A673 (cell line): ENCODE measurements around the gene DRD4. TPM values are rescaled to one million over a fixed set of nuclear protein-coding genes. Genes with fewer than 3 reads are reported as not detected.

Experiments used
- BruUV-seq: library from RNA; stranded (reverse); fragments of 400-500 nt; replicated peaks from 2 replicates; lab custom pipeline; 2021; lab: Mats Ljungman, UMichigan
- CTCF ChIA-PET: fragments of 300-600 bp; sonication (Branson Sonifier 250); formaldehyde crosslinking; loops from one replicate; lab custom pipeline; 2022; ENCODE audit warnings: antibody characterized with exemption; lab: Charles Lee
- POLR2A ChIA-PET: fragments of 300-600 bp; sonication (Branson Sonifier 250); formaldehyde crosslinking; loops from one replicate; lab custom pipeline; 2022; ENCODE audit warnings: antibody characterized with exemption; ENCODE audit not compliant: low non-redundant PET; lab: Charles Lee
- DNase-seq: peaks from one replicate; pipeline ENCODE4 v3.0.0-alpha.2; 2015; ENCODE audit warnings: low spot score
- H3K27ac ChIP-seq: fragments of 200-600 bp; sonication (generic); 2 replicates; pipeline ENCODE4 v1.5.1; 2016; ENCODE audit warnings: mixed run types, low read depth, mild to moderate bottlenecking, mixed read lengths, antibody characterized with exemption, low read length; ENCODE audit not compliant: poor library complexity, severe bottlenecking
- H3K27me3 ChIP-seq: fragments of 200-600 bp; sonication (generic); replicated peaks from 2 replicates; pipeline ENCODE4 v1.6.1; 2017; ENCODE audit warnings: mixed run types, low read depth, mild to moderate bottlenecking, mixed read lengths, antibody characterized with exemption, low read length; ENCODE audit not compliant: insufficient read depth, poor library complexity
- H3K36me3 ChIP-seq: fragments of 200-600 bp; sonication (generic); 2 replicates; pipeline ENCODE4 v1.6.1; 2016; ENCODE audit warnings: mixed run types, mild to moderate bottlenecking, mixed read lengths, antibody characterized with exemption, low read length; ENCODE audit not compliant: insufficient read depth, poor library complexity, severe bottlenecking
- H3K4me1 ChIP-seq: fragments of 200-600 bp; sonication (generic); 2 replicates; pipeline ENCODE4 v1.6.1; 2017; ENCODE audit warnings: mixed run types, mild to moderate bottlenecking, mixed read lengths, antibody characterized with exemption, low read length; ENCODE audit not compliant: insufficient read depth, poor library complexity, severe bottlenecking
- H3K4me3 ChIP-seq: fragments of 200-600 bp; sonication (generic); 2 replicates; pipeline ENCODE4 v1.5.1; 2016; ENCODE audit warnings: low read depth, mixed run types, mild to moderate bottlenecking, mixed read lengths, low read length; ENCODE audit not compliant: poor library complexity, severe bottlenecking
- H3K9me3 ChIP-seq: fragments of 200-600 bp; sonication (generic); 2 replicates; pipeline ENCODE4 v1.6.1; 2016; ENCODE audit warnings: mixed run types, low read depth, mild to moderate bottlenecking, mixed read lengths, antibody characterized with exemption, low read length; ENCODE audit not compliant: poor library complexity, severe bottlenecking
- CTCF ChIP-seq: fragments of 300-800, 200-600 bp; sonication (generic); conservative IDR thresholded peaks from 2 replicates; pipeline ENCODE4 v1.5.1; 2017; ENCODE audit warnings: low read depth, mild to moderate bottlenecking, antibody characterized with exemption, low read length, moderate library complexity, mixed read lengths
- EZH2 ChIP-seq: fragments of 200-600 bp; sonication (generic); IDR thresholded peaks from 2 replicates; pipeline ENCODE4 v1.6.1; 2017; ENCODE audit warnings: borderline replicate concordance, low read depth, mild to moderate bottlenecking, mixed read lengths, antibody characterized with exemption, low read length; ENCODE audit not compliant: poor library complexity, severe bottlenecking
- intact Hi-C: fragments of 100-400 bp; cut with micrococcal nuclease; formaldehyde crosslinking; loops from one replicate; pipeline ENCODE4 v1.10.0; 2022; ENCODE audit not compliant: unreplicated experiment
- total RNA-seq: library from RNA; stranded (reverse); gene quantifications from 2 replicates; pipeline ENCODE4 v1.2.3, GENCODE V29; 2021

The DRD4 gene
- total RNA-seq, 1 experiment from 2014 or later: 3.0 TPM

GRCh38 chr11:606245-606644 is 30.8 kb upstream of the DRD4 start:
- TF ChIP-seq CTCF (no peak), EZH2 (no peak)
- Histone ChIP-seq H3K36me3 (peaks cover 73% of the 10 kb centered on the region), H3K9me3 (no peaks in the 10 kb centered on the region), H3K4me3 (no peak overlapping the region), H3K27ac (no peak overlapping the region), H3K27me3 (no peaks in the 10 kb centered on the region), H3K4me1 (no peaks in the 10 kb centered on the region)
- ChIA-PET CTCF (no interaction called here), POLR2A (no interaction called here)
- BruUV-seq: no TSS peak
- peak; percentile 55 for DNase-seq
- intact Hi-C loops: no loop called here

- BruUV-seq: TSS peak; percentile 24
- no peak for DNase-seq
- TF ChIP-seq EZH2 (no peak), CTCF (no peak)
- POLR2A ChIA-PET: no interaction called here
- CTCF ChIA-PET: no interaction called here
- H3K4me1 ChIP-seq: no peaks in the 10 kb centered on the region
- H3K27ac ChIP-seq: no peak overlapping the region
- peaks cover 66% of the 10 kb centered on the region for H3K36me3 ChIP-seq
- H3K9me3 ChIP-seq: no peaks in the 10 kb centered on the region
- intact Hi-C loops: no loop called here
- no peak overlapping the region for H3K4me3 ChIP-seq
- no peaks in the 10 kb centered on the region for H3K27me3 ChIP-seq
These were observed 29.9 kb upstream of the DRD4 start for GRCh38 chr11:607020-607780.

- Histone ChIP-seq H3K36me3 (peaks cover 72% of the 10 kb centered on the region), H3K27ac (no peak overlapping the region), H3K27me3 (no peaks in the 10 kb centered on the region), H3K4me3 (no peak overlapping the region), H3K4me1 (no peaks in the 10 kb centered on the region), H3K9me3 (no peaks in the 10 kb centered on the region)
- POLR2A ChIA-PET: no interaction called here
- CTCF ChIA-PET: no interaction called here
- DNase-seq: no peak
- intact Hi-C loops: no loop called here
- TF ChIP-seq EZH2 (no peak), CTCF (no peak)
- no TSS peak for BruUV-seq
These were observed 29.0 kb upstream of the DRD4 start for GRCh38 chr11:607971-608659.
